ENCODE results near the gene BARHL2.

DNA sequence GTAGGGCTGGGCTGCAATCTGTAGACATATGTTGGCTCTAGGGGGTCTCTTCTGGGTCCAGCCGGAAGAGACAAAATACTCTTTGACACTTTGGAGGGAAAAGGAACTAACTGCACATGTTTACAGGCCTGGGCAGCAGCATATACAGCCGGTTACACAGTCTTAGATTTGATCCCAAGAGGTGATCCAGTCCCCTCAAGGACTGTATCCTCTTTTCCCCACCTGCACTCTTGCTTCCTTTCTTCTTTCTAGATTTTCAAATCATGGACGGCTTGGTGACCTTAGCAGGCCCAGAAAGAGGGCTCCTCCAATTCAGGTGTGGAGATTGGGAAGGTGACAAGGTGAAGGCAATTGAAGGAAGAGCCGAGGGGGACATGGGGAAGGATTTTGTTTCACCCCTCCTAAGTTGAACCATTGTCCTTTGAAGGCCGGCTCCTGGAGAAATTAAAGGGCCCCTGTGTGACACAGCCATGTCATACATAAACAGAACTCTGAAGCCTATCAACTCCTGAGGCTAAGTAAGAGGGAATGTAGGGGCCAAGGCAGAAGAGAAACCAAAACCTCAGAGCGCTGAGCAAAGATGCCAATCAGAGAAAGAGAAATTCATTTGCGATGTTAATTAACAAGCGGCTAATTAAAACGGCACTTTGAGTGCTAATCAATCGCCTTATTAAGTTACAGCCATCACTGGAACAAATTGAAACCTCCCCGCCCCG is 5.9 kb upstream of the BARHL2 start:
- TF ChIP-seq POLR2A (IDR thresholded peaks at IDR 0.05) = no peak
- TF ChIP-seq, protein P1, sequence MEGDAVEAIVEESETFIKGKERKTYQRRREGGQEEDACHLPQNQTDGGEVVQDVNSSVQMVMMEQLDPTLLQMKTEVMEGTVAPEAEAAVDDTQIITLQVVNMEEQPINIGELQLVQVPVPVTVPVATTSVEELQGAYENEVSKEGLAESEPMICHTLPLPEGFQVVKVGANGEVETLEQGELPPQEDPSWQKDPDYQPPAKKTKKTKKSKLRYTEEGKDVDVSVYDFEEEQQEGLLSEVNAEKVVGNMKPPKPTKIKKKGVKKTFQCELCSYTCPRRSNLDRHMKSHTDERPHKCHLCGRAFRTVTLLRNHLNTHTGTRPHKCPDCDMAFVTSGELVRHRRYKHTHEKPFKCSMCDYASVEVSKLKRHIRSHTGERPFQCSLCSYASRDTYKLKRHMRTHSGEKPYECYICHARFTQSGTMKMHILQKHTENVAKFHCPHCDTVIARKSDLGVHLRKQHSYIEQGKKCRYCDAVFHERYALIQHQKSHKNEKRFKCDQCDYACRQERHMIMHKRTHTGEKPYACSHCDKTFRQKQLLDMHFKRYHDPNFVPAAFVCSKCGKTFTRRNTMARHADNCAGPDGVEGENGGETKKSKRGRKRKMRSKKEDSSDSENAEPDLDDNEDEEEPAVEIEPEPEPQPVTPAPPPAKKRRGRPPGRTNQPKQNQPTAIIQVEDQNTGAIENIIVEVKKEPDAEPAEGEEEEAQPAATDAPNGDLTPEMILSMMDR (IDR thresholded peaks at IDR 0.05 in 8 of 11, conservative IDR thresholded peaks at IDR 0.05 in 3 of 11) = no peak

Data from spleen (tissue), 7 donors.